BLaER1 (cell line): ENCODE measurements around the gene CAPN1.

Experiments used
- H3K27ac ChIP-seq: shearing (Covaris generic); formaldehyde crosslinking; 2 replicates; pipeline ENCODE4 v1.8.1; 2022
- H3K27me3 ChIP-seq: shearing (Covaris generic); formaldehyde crosslinking; 2 replicates; pipeline ENCODE4 v1.8.1; 2022
- H3K36me3 ChIP-seq: shearing (Covaris generic); formaldehyde crosslinking; 2 replicates; pipeline ENCODE4 v1.8.1; 2022
- H3K4me1 ChIP-seq: shearing (Covaris generic); formaldehyde crosslinking; 2 replicates; pipeline ENCODE4 v1.8.1; 2022
- H3K4me2 ChIP-seq: shearing (Covaris generic); formaldehyde crosslinking; 2 replicates; pipeline ENCODE4 v1.8.1; 2022
- H3K4me3 ChIP-seq: shearing (Covaris generic); formaldehyde crosslinking; 2 replicates; pipeline ENCODE4 v1.8.1; 2022
- H3K9ac ChIP-seq: shearing (Covaris generic); formaldehyde crosslinking; 2 replicates; pipeline ENCODE4 v1.8.1; 2022
- H3K9me3 ChIP-seq: shearing (Covaris generic); formaldehyde crosslinking; 2 replicates; pipeline ENCODE4 v1.8.1; 2022
- H4K20me1 ChIP-seq: shearing (Covaris generic); formaldehyde crosslinking; 2 replicates; pipeline ENCODE4 v1.8.1; 2022
- Cebpa-rat ChIP-seq: shearing (Covaris generic); IDR thresholded peaks from 2 replicates; pipeline ENCODE4 v1.8.1; 2022

Gene CAPN1

DNA sequence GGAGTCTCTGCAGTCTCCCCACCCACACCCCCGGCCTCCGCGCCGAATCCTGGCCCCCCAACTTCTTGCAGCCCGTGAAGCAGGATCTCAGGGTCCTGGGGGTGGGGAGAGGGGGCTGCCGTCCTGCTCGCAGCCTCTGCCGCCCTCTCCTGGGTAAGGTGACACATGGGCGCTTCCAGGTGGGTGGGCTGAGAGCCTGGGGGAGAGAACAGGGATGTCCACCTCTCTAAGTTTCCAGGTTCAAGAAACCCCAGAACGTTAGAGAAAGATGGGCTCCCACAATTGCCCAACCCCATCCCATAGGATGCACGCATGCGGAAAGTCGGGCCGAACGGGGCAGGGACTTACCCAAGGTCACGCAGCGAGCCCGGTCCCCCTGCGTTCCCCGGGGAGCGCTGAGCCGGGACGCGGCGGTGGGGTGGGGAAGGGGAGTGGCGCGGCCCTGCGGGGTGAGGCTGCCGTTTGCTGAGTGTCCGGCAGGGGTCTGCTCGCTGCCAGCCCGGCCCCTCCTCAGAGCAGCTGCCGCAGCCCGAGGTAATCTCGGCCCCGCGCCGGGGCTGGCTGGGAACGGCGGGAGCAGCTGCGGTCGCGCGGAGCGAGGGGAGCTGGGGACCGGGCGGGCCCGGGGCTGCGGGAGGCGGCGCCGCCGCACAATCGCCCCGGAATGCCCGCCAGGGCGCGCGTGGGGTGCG is 705 bp upstream of the CAPN1 start:
- Histone ChIP-seq H3K9ac (peak overlapping the region; percentile 92), H3K36me3 (peaks cover 28% of the 10 kb centered on the region), H3K27me3 (no peaks in the 10 kb centered on the region), H3K4me3 (peak overlapping the region; percentile 80), H4K20me1 (peaks cover 33% of the 10 kb centered on the region), H3K4me1 (peaks cover 36% of the 10 kb centered on the region), H3K27ac (peak overlapping the region; percentile 81), H3K9me3 (no peaks in the 10 kb centered on the region), H3K4me2 (peak overlapping the region; percentile 86)
- no peak for TF ChIP-seq Cebpa-rat

DNA sequence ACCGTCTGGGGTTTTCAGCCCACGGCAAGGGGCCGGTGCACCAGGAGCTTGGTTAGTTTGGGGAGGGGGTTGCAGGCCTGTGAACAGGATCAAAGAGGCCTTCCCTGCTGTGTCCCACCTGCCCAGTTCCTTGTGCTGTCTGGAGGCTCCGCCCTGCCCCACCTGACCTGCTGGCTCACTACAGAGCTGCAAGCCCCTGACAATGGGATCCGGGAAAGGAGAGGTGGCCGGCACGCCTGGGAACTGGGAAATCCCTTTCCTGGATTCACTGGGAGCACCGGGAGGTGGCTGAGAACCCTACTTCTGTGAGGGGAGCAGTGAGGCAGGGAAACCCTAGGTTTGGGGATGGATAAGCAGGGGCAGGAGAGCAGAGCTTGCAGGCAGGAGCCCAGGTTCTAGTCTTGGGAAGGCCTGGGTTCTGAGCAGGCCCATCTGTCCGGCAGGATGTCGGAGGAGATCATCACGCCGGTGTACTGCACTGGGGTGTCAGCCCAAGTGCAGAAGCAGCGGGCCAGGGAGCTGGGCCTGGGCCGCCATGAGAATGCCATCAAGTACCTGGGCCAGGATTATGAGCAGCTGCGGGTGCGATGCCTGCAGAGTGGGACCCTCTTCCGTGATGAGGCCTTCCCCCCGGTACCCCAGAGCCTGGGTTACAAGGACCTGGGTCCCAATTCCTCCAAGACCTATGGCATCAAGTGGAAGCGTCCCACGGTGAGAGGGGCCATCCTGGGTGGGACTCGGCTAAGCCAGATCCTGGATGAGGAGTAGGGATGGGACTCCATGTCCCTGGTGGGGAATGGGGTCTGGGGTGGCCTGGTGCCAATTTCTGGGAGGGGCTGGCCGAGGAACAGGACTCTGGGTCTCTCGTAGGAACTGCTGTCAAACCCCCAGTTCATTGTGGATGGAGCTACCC is 786 bp downstream of the CAPN1 start:
- Histone ChIP-seq H4K20me1 (peaks cover 36% of the 10 kb centered on the region), H3K36me3 (peaks cover 43% of the 10 kb centered on the region)

DNA sequence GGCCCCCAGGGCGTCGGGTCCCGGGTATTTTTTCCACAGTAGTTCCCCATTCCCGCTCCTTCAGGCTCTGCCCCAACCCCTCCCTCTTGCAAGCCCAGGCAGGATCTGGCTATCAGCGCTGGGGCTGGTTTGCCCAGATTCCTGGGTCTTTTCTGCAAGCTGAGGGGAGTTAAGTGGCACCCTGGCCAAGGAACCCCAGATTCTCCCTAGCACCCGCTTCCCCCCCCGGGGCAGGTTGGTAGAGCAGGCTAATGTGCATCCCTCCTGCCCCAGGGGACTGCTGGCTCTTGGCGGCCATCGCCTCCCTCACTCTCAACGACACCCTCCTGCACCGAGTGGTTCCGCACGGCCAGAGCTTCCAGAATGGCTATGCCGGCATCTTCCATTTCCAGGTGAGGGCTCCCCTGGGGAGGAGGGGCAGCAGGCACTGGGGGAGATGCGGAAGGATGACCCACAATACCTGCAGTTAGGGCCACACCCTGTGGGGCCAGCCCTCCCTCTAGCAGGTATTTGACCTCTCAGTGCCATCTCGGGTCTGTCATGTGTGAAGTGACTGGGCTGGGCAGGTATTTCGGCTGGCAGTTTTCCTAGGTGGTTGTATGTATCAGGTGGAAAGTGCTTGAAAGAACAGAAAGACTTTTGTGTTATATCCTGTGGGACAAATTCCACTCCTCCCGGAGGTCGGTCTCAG is 1.6 kb downstream of the CAPN1 start:
- peaks cover 36% of the 10 kb centered on the region for H4K20me1 ChIP-seq
- H3K4me2 ChIP-seq, result peak overlapping the region; percentile 99
- H3K9ac ChIP-seq, result peak overlapping the region; percentile 92
- H3K27ac ChIP-seq, result peak overlapping the region; percentile 94; the same call in 1 of the 2 replicates
- no peaks in the 10 kb centered on the region for H3K27me3 ChIP-seq
- peak overlapping the region; percentile 80 for H3K4me3 ChIP-seq
- H3K4me1 ChIP-seq, result peaks cover 36% of the 10 kb centered on the region
- H3K36me3 ChIP-seq, result peaks cover 51% of the 10 kb centered on the region
- TF ChIP-seq Cebpa-rat, result no peak
- H3K9me3 ChIP-seq, result no peaks in the 10 kb centered on the region

More for the DNA sequence above, 786 bp downstream of the CAPN1 start:
- Histone ChIP-seq H3K9me3 (no peaks in the 10 kb centered on the region), H3K27ac (peak overlapping the region; percentile 94), H3K4me3 (peak overlapping the region; percentile 80), H3K4me1 (peaks cover 36% of the 10 kb centered on the region), H3K4me2 (peak overlapping the region; percentile 99), H3K9ac (peak overlapping the region; percentile 92), H3K27me3 (no peaks in the 10 kb centered on the region)
- no peak for TF ChIP-seq Cebpa-rat

GRCh38 chr11:65184146-65184545 is 2.4 kb downstream of the CAPN1 start:
- H3K4me3 ChIP-seq, result no peak overlapping the region
- no peak for TF ChIP-seq Cebpa-rat
- H4K20me1 ChIP-seq, result peaks cover 40% of the 10 kb centered on the region
- H3K9ac ChIP-seq, result no peak overlapping the region
- peaks cover 59% of the 10 kb centered on the region for H3K36me3 ChIP-seq
- peaks cover 36% of the 10 kb centered on the region for H3K4me1 ChIP-seq
- H3K4me2 ChIP-seq, result peak overlapping the region; percentile 99
- no peaks in the 10 kb centered on the region for H3K27me3 ChIP-seq
- no peaks in the 10 kb centered on the region for H3K9me3 ChIP-seq
- no peak overlapping the region for H3K27ac ChIP-seq

GRCh38 chr11:65185171-65185570 is 3.4 kb downstream of the CAPN1 start:
- peaks cover 69% of the 10 kb centered on the region for H3K36me3 ChIP-seq
- H3K27me3 ChIP-seq, result no peaks in the 10 kb centered on the region
- no peak overlapping the region for H3K4me3 ChIP-seq
- H3K4me2 ChIP-seq, result no peak overlapping the region
- TF ChIP-seq Cebpa-rat, result no peak
- H3K4me1 ChIP-seq, result peaks cover 33% of the 10 kb centered on the region
- no peak overlapping the region for H3K9ac ChIP-seq
- H3K27ac ChIP-seq, result no peak overlapping the region
- H3K9me3 ChIP-seq, result no peaks in the 10 kb centered on the region
- H4K20me1 ChIP-seq, result peaks cover 43% of the 10 kb centered on the region

DNA sequence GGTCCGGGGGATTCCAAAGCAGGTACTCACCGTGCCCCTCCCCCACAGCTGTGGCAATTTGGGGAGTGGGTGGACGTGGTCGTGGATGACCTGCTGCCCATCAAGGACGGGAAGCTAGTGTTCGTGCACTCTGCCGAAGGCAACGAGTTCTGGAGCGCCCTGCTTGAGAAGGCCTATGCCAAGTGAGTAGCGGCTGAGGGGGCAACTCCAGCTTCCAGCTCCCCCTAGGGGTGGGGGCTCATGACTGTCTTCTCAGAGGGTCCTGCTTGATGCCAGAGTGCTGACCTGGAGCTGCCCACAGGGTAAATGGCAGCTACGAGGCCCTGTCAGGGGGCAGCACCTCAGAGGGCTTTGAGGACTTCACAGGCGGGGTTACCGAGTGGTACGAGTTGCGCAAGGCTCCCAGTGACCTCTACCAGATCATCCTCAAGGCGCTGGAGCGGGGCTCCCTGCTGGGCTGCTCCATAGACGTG is 4.2 kb downstream of the CAPN1 start:
- Histone ChIP-seq H3K4me3 (no peak overlapping the region), H3K9ac (no peak overlapping the region), H3K27me3 (no peaks in the 10 kb centered on the region), H4K20me1 (peaks cover 43% of the 10 kb centered on the region), H3K27ac (no peak overlapping the region), H3K4me1 (peaks cover 25% of the 10 kb centered on the region), H3K9me3 (no peaks in the 10 kb centered on the region), H3K36me3 (peaks cover 76% of the 10 kb centered on the region), H3K4me2 (no peak overlapping the region)
- 0 out of 2 replicates have a peak, but pooled peaks have one; percentile 34 for TF ChIP-seq Cebpa-rat

DNA sequence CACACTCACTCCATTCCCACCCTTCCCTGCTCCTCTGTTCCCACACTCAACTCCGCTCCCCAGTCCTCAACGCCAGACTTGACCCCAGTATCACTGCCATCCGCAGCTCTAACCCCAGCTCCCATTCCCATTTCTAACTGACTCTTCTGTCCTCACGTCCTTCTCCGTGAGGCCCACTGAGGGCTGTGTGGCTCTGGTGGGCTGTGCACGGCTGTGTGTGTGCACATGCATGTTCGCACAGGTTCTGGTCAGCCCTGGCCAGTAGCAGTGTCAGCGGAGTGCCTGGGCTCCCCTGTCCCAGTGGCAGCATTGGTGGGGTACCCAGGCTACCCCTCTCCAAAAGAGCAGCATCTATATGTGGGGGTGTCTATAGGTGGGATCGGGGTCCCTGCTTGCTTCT is 5.0 kb downstream of the CAPN1 start:
- no peaks in the 10 kb centered on the region for H3K27me3 ChIP-seq
- no peak for TF ChIP-seq Cebpa-rat
- peaks cover 23% of the 10 kb centered on the region for H3K4me1 ChIP-seq
- peaks cover 83% of the 10 kb centered on the region for H3K36me3 ChIP-seq
- peaks cover 43% of the 10 kb centered on the region for H4K20me1 ChIP-seq
- no peaks in the 10 kb centered on the region for H3K9me3 ChIP-seq
- H3K9ac ChIP-seq, result no peak overlapping the region
- no peak overlapping the region for H3K4me2 ChIP-seq
- no peak overlapping the region for H3K27ac ChIP-seq
- no peak overlapping the region for H3K4me3 ChIP-seq

GRCh38 chr11:65187146-65187675 is 5.5 kb downstream of the CAPN1 start:
- peaks cover 88% of the 10 kb centered on the region for H3K36me3 ChIP-seq
- TF ChIP-seq Cebpa-rat, result no peak

GRCh38 chr11:65187971-65188461 is 6.3 kb downstream of the CAPN1 start:
- H3K4me1 ChIP-seq, result peaks cover 16% of the 10 kb centered on the region
- H3K9ac ChIP-seq, result no peak overlapping the region
- H3K27ac ChIP-seq, result no peak overlapping the region
- no peak for TF ChIP-seq Cebpa-rat
- no peak overlapping the region for H3K4me2 ChIP-seq
- H3K36me3 ChIP-seq, result peaks cover 96% of the 10 kb centered on the region
- no peaks in the 10 kb centered on the region for H3K27me3 ChIP-seq
- H3K9me3 ChIP-seq, result no peaks in the 10 kb centered on the region
- no peak overlapping the region for H3K4me3 ChIP-seq
- H4K20me1 ChIP-seq, result peaks cover 43% of the 10 kb centered on the region

More at GRCh38 chr11:65187146-65187675, 5.5 kb downstream of the CAPN1 start:
- Histone ChIP-seq H3K4me3 (no peak overlapping the region), H4K20me1 (peaks cover 48% of the 10 kb centered on the region), H3K27me3 (no peaks in the 10 kb centered on the region), H3K4me2 (no peak overlapping the region), H3K9me3 (no peaks in the 10 kb centered on the region), H3K4me1 (peaks cover 23% of the 10 kb centered on the region), H3K9ac (no peak overlapping the region), H3K27ac (no peak overlapping the region)
